ENCODE measurements around the gene LTBP1.

The LTBP1 gene

GRCh38 chr2:33137331-33137730 lies 190.6 kb downstream of the LTBP1 start:
- Histone ChIP-seq H3K27me3 (no peaks in the 10 kb centered on the region), H3K4me3 (no peak overlapping the region), H3K4me1 (no peaks in the 10 kb centered on the region), H3K27ac (no peak overlapping the region), H3K9ac (no peak overlapping the region), H4K20me1 (no peaks in the 10 kb centered on the region), H3K9me3 (no peaks in the 10 kb centered on the region), H3K4me2 (no peak overlapping the region), H3K36me3 (no peaks in the 10 kb centered on the region)
- no peak for TF ChIP-seq Cebpa-rat (IDR thresholded peaks at IDR 0.05)

GRCh38 chr2:33139949-33140348 lies 193.2 kb downstream of the LTBP1 start:
- Histone ChIP-seq H3K4me1 (no peaks in the 10 kb centered on the region), H3K9ac (no peak overlapping the region), H3K36me3 (no peaks in the 10 kb centered on the region), H3K27me3 (no peaks in the 10 kb centered on the region), H3K9me3 (no peaks in the 10 kb centered on the region), H4K20me1 (no peaks in the 10 kb centered on the region), H3K4me3 (no peak overlapping the region), H3K27ac (no peak overlapping the region), H3K4me2 (no peak overlapping the region)
- TF ChIP-seq Cebpa-rat (IDR thresholded peaks at IDR 0.05) = no peak

- Histone ChIP-seq H3K4me1 (no peaks in the 10 kb centered on the region), H3K36me3 (no peaks in the 10 kb centered on the region), H3K4me2 (no peak overlapping the region), H4K20me1 (no peaks in the 10 kb centered on the region), H3K27me3 (no peaks in the 10 kb centered on the region), H3K27ac (no peak overlapping the region), H3K9me3 (no peaks in the 10 kb centered on the region), H3K9ac (no peak overlapping the region), H3K4me3 (no peak overlapping the region)
- no peak for TF ChIP-seq Cebpa-rat (IDR thresholded peaks at IDR 0.05)
Measured at GRCh38 chr2:33141476-33141875, 194.7 kb downstream of the LTBP1 start.

GRCh38 chr2:33142810-33143209 lies 196.1 kb downstream of the LTBP1 start:
- no peaks in the 10 kb centered on the region for H3K4me1 ChIP-seq
- TF ChIP-seq Cebpa-rat (IDR thresholded peaks at IDR 0.05) = no peak
- H3K36me3 ChIP-seq = no peaks in the 10 kb centered on the region
- no peaks in the 10 kb centered on the region for H3K9me3 ChIP-seq
- H3K27ac ChIP-seq = no peak overlapping the region
- no peak overlapping the region for H3K4me2 ChIP-seq
- H4K20me1 ChIP-seq = no peaks in the 10 kb centered on the region
- no peak overlapping the region for H3K9ac ChIP-seq
- H3K27me3 ChIP-seq = no peaks in the 10 kb centered on the region
- no peak overlapping the region for H3K4me3 ChIP-seq

- Histone ChIP-seq H4K20me1 (no peaks in the 10 kb centered on the region), H3K4me3 (no peak overlapping the region), H3K27ac (no peak overlapping the region), H3K9ac (no peak overlapping the region), H3K27me3 (no peaks in the 10 kb centered on the region), H3K36me3 (no peaks in the 10 kb centered on the region), H3K4me2 (no peak overlapping the region), H3K9me3 (no peaks in the 10 kb centered on the region), H3K4me1 (no peaks in the 10 kb centered on the region)
- no peak for TF ChIP-seq Cebpa-rat (IDR thresholded peaks at IDR 0.05)
Measured at GRCh38 chr2:33144243-33144642, 197.5 kb downstream of the LTBP1 start.

GRCh38 chr2:33145459-33145858 lies 198.7 kb downstream of the LTBP1 start:
- Histone ChIP-seq H3K9me3 (no peaks in the 10 kb centered on the region), H3K27me3 (no peaks in the 10 kb centered on the region), H4K20me1 (no peaks in the 10 kb centered on the region), H3K4me1 (no peaks in the 10 kb centered on the region), H3K9ac (no peak overlapping the region), H3K4me2 (no peak overlapping the region), H3K4me3 (no peak overlapping the region), H3K27ac (no peak overlapping the region), H3K36me3 (no peaks in the 10 kb centered on the region)
- TF ChIP-seq Cebpa-rat (IDR thresholded peaks at IDR 0.05) = no peak

GRCh38 chr2:33146102-33146501 lies 199.3 kb downstream of the LTBP1 start:
- Histone ChIP-seq H3K36me3 (no peaks in the 10 kb centered on the region), H3K27me3 (no peaks in the 10 kb centered on the region), H3K27ac (no peak overlapping the region), H3K9ac (no peak overlapping the region), H3K9me3 (no peaks in the 10 kb centered on the region), H4K20me1 (no peaks in the 10 kb centered on the region), H3K4me3 (no peak overlapping the region), H3K4me1 (no peaks in the 10 kb centered on the region), H3K4me2 (no peak overlapping the region)
- no peak for TF ChIP-seq Cebpa-rat (IDR thresholded peaks at IDR 0.05)

GRCh38 chr2:33153008-33153407 lies 206.3 kb downstream of the LTBP1 start:
- H3K27ac ChIP-seq = no peak overlapping the region
- no peaks in the 10 kb centered on the region for H4K20me1 ChIP-seq
- H3K4me2 ChIP-seq = no peak overlapping the region
- H3K4me3 ChIP-seq = no peak overlapping the region
- no peaks in the 10 kb centered on the region for H3K27me3 ChIP-seq
- no peaks in the 10 kb centered on the region for H3K9me3 ChIP-seq
- no peaks in the 10 kb centered on the region for H3K4me1 ChIP-seq
- H3K36me3 ChIP-seq = no peaks in the 10 kb centered on the region
- H3K9ac ChIP-seq = no peak overlapping the region
- TF ChIP-seq Cebpa-rat (IDR thresholded peaks at IDR 0.05) = no peak

GRCh38 chr2:33158482-33159003 lies 211.8 kb downstream of the LTBP1 start:
- H4K20me1 ChIP-seq = no peaks in the 10 kb centered on the region
- no peaks in the 10 kb centered on the region for H3K36me3 ChIP-seq
- H3K27me3 ChIP-seq = no peaks in the 10 kb centered on the region
- H3K27ac ChIP-seq = no peak overlapping the region
- no peaks in the 10 kb centered on the region for H3K9me3 ChIP-seq
- no peak overlapping the region for H3K9ac ChIP-seq
- H3K4me2 ChIP-seq = no peak overlapping the region
- no peak overlapping the region for H3K4me3 ChIP-seq
- H3K4me1 ChIP-seq = no peaks in the 10 kb centered on the region
- no peak for TF ChIP-seq Cebpa-rat (IDR thresholded peaks at IDR 0.05)

GRCh38 chr2:33160191-33160590 lies 213.4 kb downstream of the LTBP1 start:
- H3K4me1 ChIP-seq = no peaks in the 10 kb centered on the region
- no peak overlapping the region for H3K9ac ChIP-seq
- H3K36me3 ChIP-seq = no peaks in the 10 kb centered on the region
- no peaks in the 10 kb centered on the region for H3K27me3 ChIP-seq
- no peak for TF ChIP-seq Cebpa-rat (IDR thresholded peaks at IDR 0.05)
- H3K9me3 ChIP-seq = no peaks in the 10 kb centered on the region
- no peaks in the 10 kb centered on the region for H4K20me1 ChIP-seq
- no peak overlapping the region for H3K27ac ChIP-seq
- no peak overlapping the region for H3K4me3 ChIP-seq
- H3K4me2 ChIP-seq = no peak overlapping the region

- no peaks in the 10 kb centered on the region for H3K36me3 ChIP-seq
- H3K4me1 ChIP-seq = no peaks in the 10 kb centered on the region
- no peaks in the 10 kb centered on the region for H4K20me1 ChIP-seq
- H3K27me3 ChIP-seq = no peaks in the 10 kb centered on the region
- no peak for TF ChIP-seq Cebpa-rat (IDR thresholded peaks at IDR 0.05)
- no peaks in the 10 kb centered on the region for H3K9me3 ChIP-seq
- no peak overlapping the region for H3K27ac ChIP-seq
- no peak overlapping the region for H3K9ac ChIP-seq
- no peak overlapping the region for H3K4me3 ChIP-seq
- H3K4me2 ChIP-seq = no peak overlapping the region
Measured at GRCh38 chr2:33166287-33166881, 219.6 kb downstream of the LTBP1 start.

Data from BLaER1 (cell line).